Aorta (tissue), 5 donors: ENCODE results near the gene EMC9. TPM values are rescaled to one million over a fixed set of nuclear protein-coding genes. Genes with fewer than 3 reads are reported as not detected.

Experiments
- ATAC-seq: fragments of 200-7000 bp; cut with Tn5 transposase; one replicate; pipeline ENCODE4 v1.9.1; 2022; ENCODE audit warnings: moderate library complexity; ENCODE audit not compliant: low FRiP score
- DNase-seq, 2 donors: peaks; one replicate each; pipeline ENCODE4 v3.0.0-alpha.2; 2020
- H3K27ac ChIP-seq, 2 donors: one replicate each; pipeline ENCODE4 v1.5.1; 2013; ENCODE audit warnings: low read length in 2 of 2, mild to moderate bottlenecking in 2 of 2, moderate library complexity in 2 of 2, control low read depth in 1 of 2, inconsistent platforms in 1 of 2, low read depth in 1 of 2
- H3K27me3 ChIP-seq, 2 donors: one replicate each; pipeline ENCODE4 v1.6.1; 2013; ENCODE audit warnings: control low read depth in 1 of 2, low read length in 1 of 2, mild to moderate bottlenecking in 1 of 2, moderate library complexity in 1 of 2; ENCODE audit not compliant: insufficient read depth in 2 of 2, control insufficient read depth in 1 of 2
- H3K36me3 ChIP-seq, 2 donors: one replicate each; pipeline ENCODE4 v1.6.1; 2013; ENCODE audit warnings: control low read depth in 1 of 2, low read length in 1 of 2, mild to moderate bottlenecking in 1 of 2; ENCODE audit not compliant: insufficient read depth in 2 of 2, control insufficient read depth in 1 of 2
- H3K4me1 ChIP-seq, 2 donors: one replicate each; pipeline ENCODE4 v1.6.1; 2013; ENCODE audit warnings: low read length in 2 of 2, control low read depth in 1 of 2, mild to moderate bottlenecking in 1 of 2, moderate library complexity in 1 of 2; ENCODE audit not compliant: insufficient read depth in 2 of 2, control insufficient read depth in 1 of 2
- H3K4me3 ChIP-seq, 2 donors: one replicate each; pipeline ENCODE4 v1.5.1; 2013; ENCODE audit warnings: low read length in 2 of 2, control low read depth in 1 of 2, mild to moderate bottlenecking in 1 of 2
- H3K9me3 ChIP-seq: one replicate; pipeline ENCODE4 v1.6.1; 2013; ENCODE audit warnings: mild to moderate bottlenecking, low read length; ENCODE audit not compliant: control insufficient read depth
- WGBS, 2 donors: extraction: QIAGEN DNeasy Blood & Tissue Kit; methylation state at CpG; one replicate each; pipeline ENCODE4 v1.1.7; 2013; 5-methylcytosine and 5-hydroxymethylcytosine counted together
- intact Hi-C, 2 donors: fragments of 100-400 bp; cut with DNase I; formaldehyde crosslinking; loops; one replicate each; pipeline versions ENCODE4 v1.14.2 to v1.15.0; 2022
- polyA plus RNA-seq, 2 donors: library from polyadenylated mRNA; stranded (reverse); fragments of 200-250 nt; gene quantifications; one replicate each; pipeline ENCODE4 v1.2.3, GENCODE V29; 2013
- total RNA-seq, 2 donors: library from RNA; stranded (reverse); fragmentation: NEBNext Ultra II Directional; extraction: Animal tissue kit (Norgen Biotek cat#: 25700); gene quantifications; one replicate each; pipeline ENCODE4 v1.2.1, GENCODE V29; 2021
- donor health status: healthy with polysubstance abuse.
- donor health status: Bipolar disorder and iron deficiency.
- donor health status: DM: no; HTN: no; CAD: no.
- donor health status: DM: no; HTN: no; CAD: no.
- donor health status: DM: yes; HTN: yes; CAD: no.

EMC9 gene
- total and polyA plus RNA-seq, 4 donors, result 12.8 to 41.9 (median 16.8) TPM

DNA sequence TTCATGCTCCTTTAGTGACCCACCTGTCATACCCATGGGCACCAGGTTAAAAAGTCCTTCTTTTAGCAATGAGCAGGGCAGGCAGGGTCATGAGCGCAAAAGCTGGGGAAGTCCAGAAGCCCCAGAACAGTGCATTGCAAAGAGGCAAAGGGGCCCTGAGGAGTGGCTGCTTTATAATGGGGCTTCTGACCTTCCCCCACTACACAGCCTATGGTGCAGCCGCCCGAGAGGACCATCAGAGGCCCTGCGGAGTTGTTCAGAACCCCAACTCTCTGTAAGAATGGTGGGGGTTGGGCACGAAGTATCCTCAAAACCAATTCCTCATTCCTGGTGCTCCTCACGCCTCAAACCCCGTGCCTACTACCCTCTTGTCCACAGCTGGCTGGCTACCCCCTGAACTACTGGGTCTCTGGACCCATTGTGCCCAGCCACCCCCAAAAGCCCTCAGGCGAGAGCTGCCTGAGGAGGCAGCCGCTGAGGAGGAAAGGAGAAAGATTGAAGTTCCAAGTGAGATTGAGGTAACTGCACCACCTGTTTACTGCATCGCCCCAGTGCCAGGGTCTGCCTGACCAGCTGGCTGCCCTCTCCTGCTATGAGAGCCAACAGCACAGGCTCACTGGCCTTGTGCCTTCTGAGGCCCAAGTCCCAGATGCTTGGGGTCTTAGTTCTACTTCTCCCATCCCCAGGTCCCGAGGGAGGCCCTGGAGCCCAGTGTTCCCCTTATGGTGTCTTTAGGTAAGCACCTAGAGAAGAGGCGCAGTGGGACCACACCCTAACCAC, 37.2 kb upstream of the EMC9 start:
- no peak for ATAC-seq
- intact Hi-C loops, result no loop called here
- Histone ChIP-seq H3K27me3 (no peaks in the 10 kb centered on the region), H3K36me3 (no peaks in the 10 kb centered on the region), H3K4me1 (no peaks in the 10 kb centered on the region), H3K9me3 (no peaks in the 10 kb centered on the region), H3K27ac (no peak overlapping the region), H3K4me3 (no peak overlapping the region)
- DNase-seq, result peak in 1 of 2 donors; percentile 69
- WGBS, 2 donors, result 91 to 93% methylated on average over 12 of the region's 12 CpGs

DNA sequence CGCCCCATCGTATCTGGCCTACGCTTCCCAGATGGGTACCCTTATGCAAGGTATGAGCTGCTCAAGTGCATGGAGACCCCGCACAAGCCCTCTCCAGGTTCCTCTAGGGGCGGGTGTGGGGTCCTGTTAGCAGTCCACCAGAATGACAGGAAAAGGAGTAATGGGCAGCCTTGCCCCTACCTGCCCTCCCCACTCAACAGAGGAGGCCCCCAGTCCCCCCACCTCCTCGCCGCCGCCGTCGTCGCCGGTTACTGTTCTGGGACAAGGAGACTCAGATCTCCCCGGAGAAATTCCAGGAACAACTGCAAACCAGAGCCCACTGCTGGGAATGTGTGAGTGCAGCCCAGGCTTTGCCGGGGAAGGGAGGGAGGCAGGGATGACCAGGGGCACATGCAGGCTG, 36.5 kb upstream of the EMC9 start:
- ATAC-seq (no peak), DNase-seq (peak in 1 of 2 donors; percentile 77)
- Histone ChIP-seq H3K4me1 (no peaks in the 10 kb centered on the region), H3K27ac (no peak overlapping the region), H3K36me3 (no peaks in the 10 kb centered on the region), H3K4me3 (no peak overlapping the region), H3K27me3 (no peaks in the 10 kb centered on the region), H3K9me3 (no peaks in the 10 kb centered on the region)
- 91% methylated on average over 14 of the region's 14 CpGs for WGBS, 2 donors
- intact Hi-C loops, result no loop called here

DNA sequence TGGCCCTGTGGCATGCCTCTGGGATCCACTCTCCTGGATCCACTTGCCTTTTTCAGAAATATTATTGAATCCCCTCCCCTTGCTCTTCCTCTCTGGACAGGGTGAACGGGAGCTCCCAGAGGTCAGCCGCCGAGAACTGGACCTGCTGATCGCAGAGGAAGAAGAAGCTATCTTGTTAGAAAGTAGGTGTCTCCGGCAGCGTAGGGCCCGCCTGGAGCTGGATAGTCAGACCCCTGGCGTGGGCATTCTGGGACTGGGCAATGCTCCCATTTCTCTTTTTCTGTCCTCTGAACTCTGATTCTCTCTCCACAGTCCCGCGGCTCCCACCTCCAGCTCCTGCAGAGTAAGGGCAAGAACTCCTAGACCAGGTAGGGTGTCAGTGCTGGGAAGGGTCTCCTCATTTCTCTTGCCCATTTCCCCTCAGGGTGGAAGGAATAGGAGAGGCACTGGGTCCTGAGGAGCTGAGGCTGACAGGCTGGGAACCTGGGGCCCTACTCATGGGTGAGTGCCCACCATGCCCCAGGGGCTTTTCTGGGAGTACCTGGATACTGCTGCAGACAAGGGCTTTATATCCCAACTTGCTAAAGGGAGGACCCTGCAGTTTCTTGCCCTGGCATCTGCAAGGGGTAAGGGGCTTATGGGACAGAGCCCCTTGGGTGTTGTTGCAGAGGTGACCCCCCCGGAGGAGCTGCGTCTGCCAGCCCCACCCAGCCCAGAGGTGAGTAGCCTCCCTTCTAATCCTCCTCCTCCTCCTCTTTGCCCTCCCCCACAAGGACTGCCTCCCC, 35.8 kb upstream of the EMC9 start:
- Histone ChIP-seq H3K27ac (no peak overlapping the region), H3K27me3 (no peaks in the 10 kb centered on the region), H3K4me1 (no peaks in the 10 kb centered on the region), H3K9me3 (no peaks in the 10 kb centered on the region), H3K4me3 (no peak overlapping the region), H3K36me3 (no peaks in the 10 kb centered on the region)
- intact Hi-C loops, result no loop called here
- ATAC-seq (no peak), DNase-seq (no peak)
- 87 to 89% methylated on average over 12 of the region's 12 CpGs for WGBS, 2 donors

DNA sequence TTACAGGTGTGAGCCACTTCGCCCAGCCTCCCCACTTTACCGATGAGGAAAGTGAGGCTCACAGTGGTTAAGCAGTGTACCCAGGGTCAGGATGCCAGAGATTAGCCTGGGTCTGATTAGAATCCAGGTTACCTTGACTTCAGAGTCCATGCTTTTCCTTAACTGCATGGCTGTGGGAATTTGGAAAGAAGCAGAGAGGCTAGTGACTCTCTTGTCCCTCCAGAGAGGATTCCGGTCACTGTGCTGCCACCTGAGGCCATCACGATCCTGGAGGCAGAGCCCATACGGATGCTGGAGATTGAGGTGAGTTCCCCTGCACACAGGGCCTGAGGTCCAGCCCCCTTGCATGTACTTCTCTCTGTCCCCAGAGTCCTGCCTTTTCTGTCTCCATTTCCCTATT, 35.2 kb upstream of the EMC9 start:
- H3K4me3 ChIP-seq, result no peak overlapping the region
- H3K9me3 ChIP-seq, result no peaks in the 10 kb centered on the region
- ATAC-seq, result no peak
- WGBS, 2 donors, result 94 to 98% methylated on average over 5 of the region's 5 CpGs
- H3K27ac ChIP-seq, result no peak overlapping the region
- intact Hi-C loops, result no loop called here
- no peaks in the 10 kb centered on the region for H3K36me3 ChIP-seq
- DNase-seq, result no peak
- no peaks in the 10 kb centered on the region for H3K27me3 ChIP-seq
- peaks cover 0 to 2% of the 10 kb centered on the region in 2 donors for H3K4me1 ChIP-seq

DNA sequence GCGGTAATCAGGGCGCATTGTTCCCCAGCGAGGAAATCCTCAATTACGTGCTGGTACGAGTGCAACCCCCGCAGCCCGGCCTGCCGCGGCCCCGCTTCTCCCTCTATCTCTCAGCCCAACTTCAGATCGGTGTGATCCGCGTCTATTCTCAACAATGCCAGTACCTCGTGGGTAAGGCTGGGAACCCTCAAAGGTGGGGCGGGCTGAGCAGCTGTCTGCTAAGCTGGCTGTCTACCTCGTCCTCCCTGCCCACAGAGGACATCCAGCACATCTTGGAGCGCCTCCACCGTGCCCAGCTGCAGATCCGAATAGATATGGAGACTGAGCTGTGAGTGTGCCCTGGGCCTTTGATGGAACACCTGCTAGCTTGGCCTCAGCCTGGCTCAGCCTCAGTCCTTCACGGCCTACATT, 31.5 kb upstream of the EMC9 start:
- Histone ChIP-seq H3K4me1 (peaks cover 0 to 2% of the 10 kb centered on the region in 2 donors), H3K27me3 (no peaks in the 10 kb centered on the region), H3K4me3 (no peak overlapping the region), H3K36me3 (no peaks in the 10 kb centered on the region), H3K27ac (no peak overlapping the region), H3K9me3 (no peaks in the 10 kb centered on the region)
- intact Hi-C loops, result no loop called here
- 76 to 85% methylated on average over 20 of the region's 20 CpGs for WGBS, 2 donors
- DNase-seq (peak in 1 of 2 donors; percentile 77), ATAC-seq (peak; percentile 4)

DNA sequence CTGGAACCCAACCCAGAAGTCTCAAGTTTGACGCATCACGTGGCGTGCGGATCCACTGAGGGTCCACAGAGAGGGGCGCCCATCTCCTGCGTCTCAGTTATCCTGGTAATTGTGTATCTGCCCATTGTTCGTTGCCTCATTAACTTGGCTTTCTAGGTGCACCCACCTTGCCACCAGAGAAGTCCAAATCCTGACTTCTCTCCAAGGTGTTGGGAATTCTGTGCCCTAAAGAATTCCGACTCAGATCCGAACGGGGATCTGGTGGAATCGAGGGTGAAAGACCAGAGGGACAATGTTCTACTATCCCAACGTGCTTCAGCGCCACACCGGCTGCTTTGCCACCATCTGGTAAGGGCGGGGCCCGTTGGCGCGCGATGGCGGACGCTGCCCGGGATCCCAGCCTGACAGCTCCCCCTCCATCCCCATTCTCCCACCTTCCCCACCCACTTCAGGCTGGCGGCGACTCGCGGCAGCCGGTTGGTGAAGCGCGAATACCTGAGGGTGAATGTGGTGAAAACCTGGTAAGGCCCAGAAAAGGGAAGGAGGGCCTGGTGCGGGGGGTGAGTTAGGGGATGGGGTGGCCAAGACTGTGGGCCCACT, 31.0 kb upstream of the EMC9 start:
- no peaks in the 10 kb centered on the region for H3K27me3 ChIP-seq
- peak; percentile 6 for ATAC-seq
- H3K36me3 ChIP-seq, result peaks cover 0 to 2% of the 10 kb centered on the region in 2 donors
- H3K4me3 ChIP-seq, result no peak overlapping the region
- no peak overlapping the region for H3K27ac ChIP-seq
- no peak for DNase-seq
- no peaks in the 10 kb centered on the region for H3K9me3 ChIP-seq
- intact Hi-C loops, result no loop called here
- 27 to 34% methylated on average over 30 of the region's 30 CpGs for WGBS, 2 donors
- H3K4me1 ChIP-seq, result peaks cover 0 to 2% of the 10 kb centered on the region in 2 donors

DNA sequence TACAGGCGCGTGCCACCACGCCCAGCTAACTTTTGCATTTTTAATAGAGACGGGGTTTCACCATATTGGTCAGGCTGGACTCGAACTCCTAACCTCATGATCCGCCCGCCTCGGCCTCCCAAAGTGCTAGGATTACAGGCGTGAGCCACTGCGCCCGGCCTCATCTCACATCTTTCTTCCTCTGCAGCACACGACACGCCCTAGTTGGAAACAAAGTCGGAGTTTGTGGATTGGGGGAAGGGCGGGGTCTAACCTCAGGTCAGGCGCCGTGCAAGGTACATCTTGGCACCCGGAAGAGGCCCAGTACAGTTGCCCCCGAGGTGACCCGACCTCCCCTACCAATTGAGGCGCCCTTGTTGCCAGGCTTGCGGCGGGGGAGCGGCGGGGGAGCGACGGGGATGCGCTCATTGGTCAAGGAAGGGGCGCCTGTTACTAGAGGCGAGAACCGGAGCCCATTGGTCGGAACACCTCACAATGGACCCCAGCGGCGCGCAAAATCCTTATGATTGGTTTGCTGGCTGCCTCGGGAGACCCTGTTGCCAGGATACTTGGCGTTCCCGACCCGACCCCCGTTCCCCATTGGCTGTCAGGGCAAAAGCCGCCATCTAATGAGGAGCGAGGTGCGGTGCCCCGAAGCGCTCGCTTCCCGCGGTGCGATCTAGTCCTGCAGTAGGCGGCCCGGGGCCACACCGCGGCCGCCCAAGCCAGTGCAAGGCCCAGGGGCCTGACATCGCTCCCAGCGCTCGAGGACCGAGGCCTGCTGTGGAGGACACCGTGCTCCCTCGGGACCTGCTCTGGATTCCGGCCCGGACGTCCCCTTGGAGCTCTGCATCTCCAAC, 30.2 kb upstream of the EMC9 start, which contains the start of gene REC8:
Gene REC8, plus strand, starts transcription at position 659 of the 839 bp plus-strand sequence. CDS start 473 bp downstream, outside the sequence.
- intact Hi-C loops, result no loop called here
- peaks cover 0 to 2% of the 10 kb centered on the region in 2 donors for H3K4me1 ChIP-seq
- H3K27ac ChIP-seq, result no peak within 1 kb of the TSS
- peak; percentile 82 for ATAC-seq
- 9% methylated on average over 63 of the region's 63 CpGs for WGBS, 2 donors
- H3K9me3 ChIP-seq, result no peaks in the 10 kb centered on the region
- peaks cover 0 to 2% of the 10 kb centered on the region in 2 donors for H3K36me3 ChIP-seq
- no peaks in the 10 kb centered on the region for H3K27me3 ChIP-seq
- H3K4me3 ChIP-seq, result peak within 1 kb of the TSS in 1 of 2 donors; percentile 4
- peak; percentile 87 to 89 for DNase-seq
